ENCODE data around the gene MAZ. TPM values are rescaled to one million over a fixed set of nuclear protein-coding genes. Genes with fewer than 3 reads are reported as not detected.
A peak's percentile ranks its signal among the peaks of the same experiment; 100 is the strongest.

The MAZ gene
- total RNA-seq, 1 donor from 2014 or later, result 267 TPM

DNA sequence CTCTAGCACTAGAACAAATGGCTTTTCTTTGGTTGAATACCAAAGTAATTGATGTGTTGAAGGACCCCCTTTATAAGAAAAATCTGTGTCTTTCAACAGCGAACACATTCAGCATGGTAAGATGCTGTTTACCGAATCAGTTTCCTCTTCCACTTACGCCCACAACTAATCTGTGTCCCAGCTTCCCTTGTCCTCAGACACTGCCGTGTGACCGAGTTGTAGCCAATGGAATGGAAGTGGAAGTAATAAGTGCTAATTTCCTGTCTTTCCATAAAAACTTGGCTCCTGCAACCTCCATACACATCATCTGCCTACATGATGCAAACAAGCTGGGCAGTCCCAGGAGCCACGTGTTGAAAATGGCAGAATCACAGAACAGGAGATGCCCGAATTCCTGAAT is 46.3 kb downstream of the MAZ start:
- DNase-seq (ENCODE audit: low read depth, low spot score), result peak; percentile 64

DNA sequence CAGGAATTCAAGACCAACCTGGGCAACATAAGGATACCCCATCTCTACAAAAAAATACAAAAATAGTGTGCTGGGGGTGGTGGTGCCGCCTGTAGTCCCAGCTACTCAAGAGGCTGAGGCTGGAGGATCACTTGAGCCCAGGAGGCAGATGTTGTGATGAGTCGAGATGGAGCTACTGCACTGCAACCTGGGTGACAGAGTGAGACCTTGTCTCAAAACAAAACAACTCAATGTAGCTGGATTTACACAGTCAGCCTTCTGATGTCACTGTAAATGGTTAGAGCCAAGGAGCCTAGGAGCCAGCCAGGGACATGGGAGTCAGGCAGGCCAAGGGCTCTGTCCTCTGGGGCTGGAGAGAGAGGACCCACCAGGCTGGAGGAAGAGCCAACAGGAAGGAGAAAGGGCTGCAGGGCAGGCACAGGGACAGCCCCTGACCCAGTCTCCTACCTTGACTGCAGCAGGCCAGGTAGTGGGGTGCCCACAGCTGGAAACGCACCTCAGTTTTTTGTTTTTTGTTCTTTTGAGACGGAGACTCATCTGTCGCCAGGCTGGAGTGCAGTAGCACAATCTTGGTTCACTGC is 48.3 kb downstream of the MAZ start:
- no peak for DNase-seq (ENCODE audit: low read depth, low spot score)

DNA sequence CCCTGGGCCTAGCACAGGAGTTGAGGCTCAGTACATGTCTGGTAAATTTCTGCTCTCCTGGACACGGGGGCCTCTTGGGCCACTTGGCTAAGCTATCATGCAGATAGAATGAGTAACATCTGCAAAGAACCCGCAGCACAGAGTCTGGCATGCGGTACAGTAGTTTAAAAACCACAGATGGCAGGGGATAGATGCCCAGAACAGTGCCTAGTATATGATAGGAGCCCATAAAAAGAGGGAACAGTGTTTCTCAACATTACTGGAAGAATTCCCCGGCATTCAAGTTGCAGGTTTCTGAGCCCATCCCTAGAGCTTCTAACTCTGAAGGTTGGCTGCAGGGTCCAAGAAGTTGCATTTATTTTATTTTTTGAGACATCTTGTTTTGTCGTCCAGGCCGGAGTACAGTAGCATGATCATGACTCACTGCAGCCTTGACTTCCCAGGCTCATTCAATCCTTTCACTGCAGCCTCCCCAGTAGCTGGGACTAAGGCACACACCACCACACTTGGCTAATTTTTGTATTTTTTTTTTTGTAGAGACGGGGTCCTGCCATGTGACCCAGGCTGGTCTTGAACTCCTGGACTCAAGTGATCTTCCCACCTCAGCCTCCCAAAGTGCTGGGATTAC is 50.9 kb downstream of the MAZ start:
- no peak for DNase-seq (ENCODE audit: low read depth, low spot score)

DNA sequence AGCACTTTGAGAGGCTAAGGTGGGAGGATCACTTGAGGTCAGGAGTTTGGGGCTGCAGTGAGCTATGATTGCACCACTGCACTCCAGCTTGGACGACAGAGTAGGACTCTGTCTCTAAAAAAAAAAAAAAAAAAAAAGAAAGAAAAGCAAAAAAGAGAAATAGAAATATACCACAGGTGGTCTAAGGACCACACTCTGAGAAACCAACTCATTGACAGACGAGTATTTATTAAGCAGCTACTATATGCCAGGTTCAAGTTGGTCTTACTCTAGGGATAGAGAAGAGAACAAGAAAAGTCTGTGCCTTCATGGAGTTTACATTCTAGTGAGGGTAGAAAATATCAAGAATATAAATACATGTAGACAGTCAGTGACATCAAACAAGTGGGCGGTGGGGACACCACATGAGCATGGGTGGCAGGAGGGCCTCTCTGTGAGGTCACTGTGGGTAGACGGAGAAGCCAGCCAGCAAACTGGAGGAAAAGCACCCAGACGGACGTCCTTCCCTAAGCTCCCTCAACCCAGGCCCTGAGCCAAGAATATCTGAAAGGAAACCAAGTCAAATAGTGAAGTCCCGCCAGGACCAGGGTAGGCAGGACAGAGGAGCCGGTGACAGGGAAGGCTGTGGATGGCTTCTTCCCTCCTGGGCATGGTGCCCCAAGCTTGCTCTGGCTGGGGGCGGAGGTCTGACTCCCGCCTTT is 52.0 kb downstream of the MAZ start:
- no peak for DNase-seq (ENCODE audit: low read depth, low spot score)

DNA sequence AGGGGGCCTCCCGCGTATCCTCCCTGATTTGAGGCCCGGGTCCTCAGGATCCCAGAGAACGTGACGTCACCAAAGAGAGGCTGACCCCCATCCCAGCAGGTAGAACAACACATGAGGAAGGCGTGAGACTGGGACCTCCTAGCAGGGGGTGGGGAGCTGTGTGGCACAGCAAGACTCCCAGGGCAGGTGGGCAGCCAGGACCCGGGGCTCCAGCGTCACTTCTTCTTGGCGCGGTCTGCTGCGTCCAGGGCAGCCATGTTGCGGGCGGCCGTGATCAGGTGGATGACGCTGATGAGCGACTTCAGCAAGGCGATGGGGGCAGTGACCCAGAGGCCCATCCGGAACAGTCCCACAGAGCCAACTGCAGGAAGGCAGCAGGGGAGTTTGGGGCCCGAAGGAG is 52.6 kb downstream of the MAZ start:
- no peak for DNase-seq (ENCODE audit: low read depth, low spot score)

DNA sequence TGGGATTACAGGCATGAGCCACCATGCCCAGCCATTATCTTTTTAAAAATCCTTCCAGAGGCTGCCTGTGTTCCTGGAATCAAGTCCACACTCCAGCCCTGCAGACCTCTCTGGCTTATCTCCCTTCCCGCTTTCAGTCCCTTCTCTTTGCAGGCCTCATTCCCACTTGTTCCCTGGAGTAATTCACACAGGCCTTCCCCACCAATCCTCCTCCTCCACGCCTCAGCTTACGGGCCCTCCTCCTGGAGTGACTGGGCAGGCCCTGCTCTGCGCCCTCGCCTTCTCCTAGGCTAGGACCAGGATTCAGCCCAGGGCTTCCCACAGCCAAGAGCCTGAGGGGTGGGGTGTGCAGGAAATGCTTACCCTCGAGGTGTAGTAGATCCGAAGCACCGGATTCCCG is 53.9 kb downstream of the MAZ start:
- DNase-seq (ENCODE audit: low read depth, low spot score), result no peak

Other genes with a start within 250 kb of the MAZ start
- gene SPN, start 143.3 kb upstream of the MAZ start, total RNA-seq, result not detected in 2 replicates
- gene QPRT, start 127.3 kb upstream of the MAZ start, total RNA-seq, result 0.04 and 0.13 TPM in 2 replicates
- gene C16orf54, start 60.5 kb upstream of the MAZ start, total RNA-seq, result not detected in 2 replicates
- gene ZG16, start 28.3 kb upstream of the MAZ start, total RNA-seq, result not detected in 2 replicates
- gene KIF22, start 15.8 kb upstream of the MAZ start, total RNA-seq, result 59.4 and 85.2 TPM in 2 replicates
- 0.66 and 0.71 TPM in 2 replicates for gene PRRT2, start 5.7 kb downstream of the MAZ start, total RNA-seq
- gene PAGR1, start 9.6 kb downstream of the MAZ start, total RNA-seq, result 17.4 and 26.1 TPM in 2 replicates
- gene MVP, start 13.9 kb downstream of the MAZ start, total RNA-seq, result 433 and 451 TPM in 2 replicates
- gene CDIPT, start 56.7 kb downstream of the MAZ start, total RNA-seq, result 60.3 and 88.5 TPM in 2 replicates
- 0.53 and 0.73 TPM in 2 replicates for gene SEZ6L2, start 93.0 kb downstream of the MAZ start, total RNA-seq
- 0.63 and 1.3 TPM in 2 replicates for gene ASPHD1, start 94.0 kb downstream of the MAZ start, total RNA-seq
- gene KCTD13, start 119.7 kb downstream of the MAZ start, total RNA-seq, result 4.4 and 4.8 TPM in 2 replicates
- 75.9 and 80.9 TPM in 2 replicates for gene TMEM219, start 155.6 kb downstream of the MAZ start, total RNA-seq
- 97.0 and 109 TPM in 2 replicates for gene TAOK2, start 167.3 kb downstream of the MAZ start, total RNA-seq
- gene HIRIP3, start 189.1 kb downstream of the MAZ start, total RNA-seq, result 7.5 and 11.2 TPM in 2 replicates
- 19.1 and 24.5 TPM in 2 replicates for gene INO80E, start 189.7 kb downstream of the MAZ start, total RNA-seq
- 0.26 and 0.49 TPM in 2 replicates for gene DOC2A, start 204.5 kb downstream of the MAZ start, total RNA-seq
- gene C16orf92, start 216.7 kb downstream of the MAZ start, total RNA-seq, result not detected in 2 replicates
- gene TLCD3B, start 224.7 kb downstream of the MAZ start, total RNA-seq, result 0.11 and 0.13 TPM in 2 replicates